ENCODE results near the gene PALLD.

PALLD gene

GRCh38 chr4:168831919-168832762 lies 335.3 kb downstream of the PALLD start:
- peak; percentile 84 for DNase-seq (ENCODE audit: low spot score)

DNA sequence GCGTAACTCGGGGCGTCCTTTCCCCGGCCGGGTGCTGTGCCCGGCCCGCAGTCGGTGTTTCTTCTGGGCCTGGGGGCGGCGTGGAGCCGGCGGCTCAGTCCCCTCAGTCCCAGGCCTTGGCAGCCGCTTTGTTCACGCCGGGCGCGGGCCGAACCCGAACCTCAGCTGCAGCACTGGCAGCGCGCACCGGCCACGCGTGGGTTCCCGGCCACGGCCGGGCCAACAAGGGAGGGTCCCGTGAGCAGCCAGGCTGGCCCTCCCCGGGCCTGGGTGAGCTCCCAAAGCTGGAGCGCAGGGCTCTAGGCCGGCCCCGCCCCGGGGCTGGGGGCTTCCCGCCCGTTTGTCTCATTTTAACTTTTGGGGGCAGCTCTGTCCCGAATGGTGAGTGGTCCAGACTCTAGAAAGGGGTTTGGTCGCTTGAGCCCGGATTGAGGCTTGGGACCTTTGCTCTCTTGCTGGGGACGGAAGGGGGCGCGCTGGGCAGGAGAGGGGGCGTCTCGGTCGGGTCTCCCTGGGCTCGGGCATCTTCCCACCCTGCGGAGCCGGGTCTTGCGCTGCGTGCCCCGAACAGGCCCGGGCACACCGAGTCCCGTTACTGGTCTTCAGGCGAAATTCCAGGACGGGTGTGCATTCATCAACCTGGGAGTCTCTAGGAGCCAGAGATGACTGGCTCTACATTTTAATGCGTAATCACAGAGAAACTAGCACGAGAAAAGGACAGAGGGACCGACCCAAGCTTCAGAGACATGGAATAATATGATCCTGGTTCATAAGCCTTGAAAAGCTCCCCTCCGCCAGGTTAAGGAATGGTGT lies 336.1 kb downstream of the PALLD start:
- DNase-seq (ENCODE audit: low spot score) = peak; percentile 23

DNA sequence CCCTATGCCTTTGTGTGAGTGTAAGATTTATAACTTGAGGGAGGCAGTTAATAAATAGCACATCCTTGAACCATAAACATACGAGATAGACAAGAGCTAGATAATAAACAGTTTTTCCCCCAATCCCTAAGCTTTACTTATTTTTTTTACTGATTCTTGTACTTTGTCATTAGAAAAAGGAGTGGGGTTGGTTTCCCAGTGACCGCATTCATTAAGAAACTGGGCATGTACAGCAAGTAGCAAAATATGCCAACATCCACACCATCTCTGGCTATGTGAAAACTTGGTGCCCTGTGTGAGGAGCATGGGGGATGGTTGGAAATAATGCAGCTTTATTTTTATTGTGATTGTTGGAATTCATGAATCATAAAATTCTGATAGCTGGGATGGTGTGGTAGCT lies 337.0 kb downstream of the PALLD start:
- no peak for DNase-seq (ENCODE audit: low spot score)

GRCh38 chr4:168835880-168836454 lies 339.1 kb downstream of the PALLD start:
- DNase-seq (ENCODE audit: low spot score) = no peak

GRCh38 chr4:168836490-168836889 lies 339.6 kb downstream of the PALLD start:
- DNase-seq (ENCODE audit: low spot score) = no peak

DNA sequence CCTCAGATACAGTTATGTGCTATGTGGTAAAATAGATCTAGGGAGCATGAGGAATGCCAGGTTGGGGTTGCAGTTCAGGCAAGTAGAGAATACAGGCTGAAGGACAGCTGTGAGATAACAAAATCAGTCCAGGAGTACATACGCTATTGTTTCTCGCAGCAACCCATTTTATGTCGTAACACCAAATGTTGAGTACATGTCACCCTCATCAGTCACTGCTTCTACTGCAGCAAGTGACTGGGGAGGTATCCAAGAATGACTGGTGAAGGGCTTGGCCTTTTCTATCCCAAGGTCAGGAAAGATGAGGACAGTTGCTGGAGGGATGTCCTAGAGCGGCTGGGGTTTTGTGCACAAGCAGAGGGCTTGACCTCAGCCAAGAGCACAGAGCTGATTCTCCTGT lies 341.1 kb downstream of the PALLD start:
- DNase-seq (ENCODE audit: low spot score) = no peak

DNA sequence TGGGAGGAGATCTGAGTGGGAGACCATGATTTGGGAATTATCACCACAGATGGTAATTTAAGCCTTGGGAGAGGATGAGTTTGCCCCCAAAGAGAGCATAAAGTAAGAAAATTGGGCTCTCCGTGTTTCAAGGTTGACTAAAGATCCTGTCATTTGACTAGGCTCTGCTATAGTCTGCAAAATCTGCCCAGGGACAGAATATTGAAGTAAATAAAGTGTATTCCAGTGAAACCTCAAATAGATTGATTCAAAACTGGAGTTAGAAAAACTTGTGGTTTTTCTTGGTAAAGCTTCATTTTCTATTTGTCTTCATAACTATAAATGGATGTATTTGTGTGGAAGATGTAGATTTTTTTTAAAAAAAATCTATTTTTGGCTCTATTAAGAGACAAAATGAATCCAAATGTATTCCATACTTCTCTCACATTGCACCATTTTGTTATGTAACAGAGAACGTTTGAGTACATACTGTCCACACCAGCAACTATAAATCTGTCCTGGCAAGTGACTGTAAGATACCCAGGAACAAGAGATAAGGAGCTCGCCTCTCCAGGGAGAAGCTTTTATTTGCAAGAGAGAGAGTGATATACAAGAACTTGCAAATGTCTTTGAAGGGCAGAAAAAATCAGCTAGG lies 343.0 kb downstream of the PALLD start:
- no peak for DNase-seq (ENCODE audit: low spot score)

- DNase-seq (ENCODE audit: low spot score) = no peak
Measured at GRCh38 chr4:168840392-168840763, 343.5 kb downstream of the PALLD start.

DNA sequence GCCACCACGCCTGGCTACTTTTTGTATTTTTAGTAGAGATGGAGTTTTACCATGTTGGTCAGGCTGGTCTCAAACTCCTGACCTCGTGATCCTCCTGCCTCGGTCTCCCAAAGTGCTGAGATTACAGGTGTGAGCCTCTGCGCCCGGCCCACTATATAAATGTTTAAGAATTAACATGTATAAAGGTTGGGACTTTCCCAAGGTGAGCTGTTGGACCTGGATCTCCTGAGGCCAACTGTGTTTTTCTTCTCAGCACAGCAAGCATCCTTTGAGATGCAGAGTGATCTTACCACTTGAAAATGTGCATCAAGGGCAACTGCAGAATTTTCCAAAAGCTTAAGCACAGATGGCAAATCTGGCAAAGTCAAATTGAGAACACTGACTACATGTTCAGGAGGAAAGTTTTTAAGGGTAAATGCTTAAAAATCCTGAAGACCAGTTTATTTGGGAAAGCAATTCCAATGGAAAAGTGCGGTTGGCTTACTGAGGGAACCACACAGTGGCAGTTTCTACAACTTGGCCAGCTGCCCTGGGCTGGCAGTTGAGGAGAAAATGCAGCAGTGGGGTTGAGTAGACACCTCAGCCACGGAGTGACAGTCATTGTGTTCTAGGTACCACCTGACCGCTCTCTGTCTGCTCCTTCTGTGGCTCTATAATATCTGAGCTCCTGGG lies 344.3 kb downstream of the PALLD start:
- no peak for DNase-seq (ENCODE audit: low spot score)

DNA sequence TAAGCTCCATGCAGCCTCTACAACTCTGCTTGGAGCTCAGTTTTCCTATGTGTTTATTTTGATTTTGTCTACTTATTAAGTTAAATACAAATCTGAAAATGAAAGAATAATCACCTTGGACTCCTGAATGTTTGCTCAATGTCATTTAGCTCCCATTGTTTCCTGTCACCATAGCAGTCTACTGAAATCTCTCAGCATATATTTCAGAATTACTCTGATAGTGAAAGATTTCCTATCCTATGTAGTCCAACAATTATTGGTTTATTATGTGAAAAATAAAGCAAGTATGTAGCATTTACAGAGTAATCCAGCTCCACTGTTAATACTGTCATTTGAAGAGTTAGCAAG lies 344.8 kb downstream of the PALLD start:
- no peak for DNase-seq (ENCODE audit: low spot score)

- no peak for DNase-seq (ENCODE audit: low spot score)
Measured at GRCh38 chr4:168842186-168842585, 345.3 kb downstream of the PALLD start.

GRCh38 chr4:168843635-168844034 lies 346.8 kb downstream of the PALLD start:
- DNase-seq (ENCODE audit: low spot score) = no peak

- DNase-seq (ENCODE audit: low spot score) = no peak
Measured at GRCh38 chr4:168844353-168845049, 347.6 kb downstream of the PALLD start.

- DNase-seq (ENCODE audit: low spot score) = no peak
Measured at GRCh38 chr4:168845897-168846296, 349.0 kb downstream of the PALLD start.

DNA sequence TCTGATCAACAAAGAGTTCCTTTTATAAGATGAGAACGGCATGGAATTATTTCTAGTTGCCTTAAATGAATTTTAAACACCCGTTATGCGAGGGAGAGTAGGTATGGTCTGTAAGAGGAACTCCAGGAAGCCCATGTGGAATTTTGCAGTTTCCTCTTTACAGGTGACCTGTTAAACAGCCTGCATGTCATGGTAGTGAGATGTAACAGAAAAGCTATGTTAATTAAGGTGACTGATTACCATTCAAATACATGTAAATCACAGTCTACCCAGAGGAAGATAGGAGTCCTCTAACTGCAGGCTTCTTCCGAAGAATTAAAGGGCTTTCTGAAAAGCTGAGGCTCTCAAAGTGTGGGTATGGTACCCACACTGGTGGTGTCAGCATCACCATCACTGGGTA lies 349.6 kb downstream of the PALLD start:
- no peak for DNase-seq (ENCODE audit: low spot score)

DNA sequence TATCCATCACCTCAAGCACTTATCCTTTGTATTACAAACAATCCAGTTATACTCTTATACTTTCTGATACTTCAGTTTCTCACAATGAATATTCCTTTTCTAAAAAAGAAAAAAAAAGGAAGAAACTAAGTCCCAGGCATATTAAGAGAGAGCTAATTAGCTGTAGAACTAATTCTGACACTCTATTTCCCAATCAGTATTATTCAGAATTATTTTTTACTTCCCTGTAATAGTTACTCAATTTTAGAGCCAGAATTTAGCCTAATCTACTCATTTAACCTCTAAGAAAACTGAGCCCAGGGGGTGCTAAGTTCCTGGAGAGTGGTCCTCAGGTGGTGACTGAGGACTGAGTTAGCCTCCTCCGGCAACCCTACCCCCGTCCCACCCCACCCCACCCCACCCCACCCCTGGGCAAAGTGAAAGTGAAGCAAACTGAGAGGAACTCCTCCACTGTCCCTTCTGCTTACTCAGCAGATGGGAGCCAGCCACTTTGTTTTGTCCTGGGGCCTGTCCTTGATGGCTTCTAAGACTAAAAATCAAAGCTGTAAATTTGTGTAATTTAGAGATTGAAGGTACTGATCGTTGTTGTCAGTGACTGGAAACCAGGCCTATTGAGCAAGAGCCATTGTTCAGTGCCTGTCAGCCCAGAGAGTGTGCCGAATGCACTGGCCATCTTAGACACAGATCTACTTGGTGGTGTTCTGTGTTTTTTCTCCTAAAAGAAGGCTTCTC lies 351.1 kb downstream of the PALLD start:
- no peak for DNase-seq (ENCODE audit: low spot score)

- no peak for DNase-seq (ENCODE audit: low spot score)
Measured at GRCh38 chr4:168849030-168849675, 352.3 kb downstream of the PALLD start.

- no peak for DNase-seq (ENCODE audit: low spot score)
Measured at GRCh38 chr4:168849997-168850396, 353.1 kb downstream of the PALLD start.

- DNase-seq (ENCODE audit: low spot score) = no peak
Measured at GRCh38 chr4:168852387-168852786, 355.5 kb downstream of the PALLD start.
